GM19372 (cell line): ENCODE data around the gene CHKA.

Experiments used
- ATAC-seq: cut with Tn5 transposase; IDR thresholded peaks from one replicate; pipeline ENCODE4 v1.9.1; 2021; ENCODE audit warnings: mild to moderate bottlenecking, low read depth, moderate library complexity; ENCODE audit not compliant: unreplicated experiment

CHKA gene

DNA sequence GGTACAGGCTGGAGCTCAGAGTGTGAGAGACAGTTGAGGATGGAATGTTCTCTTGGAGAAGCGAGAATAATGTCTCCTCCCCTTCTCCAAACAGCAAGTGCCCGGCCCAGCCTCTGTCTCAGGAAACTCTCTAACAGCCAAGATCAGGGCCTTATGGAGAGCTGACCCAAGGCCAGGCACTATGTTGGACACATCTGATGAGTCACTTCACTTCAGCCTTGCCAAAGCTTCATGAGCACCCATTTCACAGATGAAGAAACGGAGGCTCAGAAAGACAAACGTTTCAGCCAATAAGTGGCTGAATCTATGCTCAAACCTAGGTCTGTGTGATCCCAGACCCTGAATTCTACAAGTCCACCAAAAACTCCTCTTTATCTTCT lies 22.1 kb upstream of the CHKA start:
- ATAC-seq = no peak

DNA sequence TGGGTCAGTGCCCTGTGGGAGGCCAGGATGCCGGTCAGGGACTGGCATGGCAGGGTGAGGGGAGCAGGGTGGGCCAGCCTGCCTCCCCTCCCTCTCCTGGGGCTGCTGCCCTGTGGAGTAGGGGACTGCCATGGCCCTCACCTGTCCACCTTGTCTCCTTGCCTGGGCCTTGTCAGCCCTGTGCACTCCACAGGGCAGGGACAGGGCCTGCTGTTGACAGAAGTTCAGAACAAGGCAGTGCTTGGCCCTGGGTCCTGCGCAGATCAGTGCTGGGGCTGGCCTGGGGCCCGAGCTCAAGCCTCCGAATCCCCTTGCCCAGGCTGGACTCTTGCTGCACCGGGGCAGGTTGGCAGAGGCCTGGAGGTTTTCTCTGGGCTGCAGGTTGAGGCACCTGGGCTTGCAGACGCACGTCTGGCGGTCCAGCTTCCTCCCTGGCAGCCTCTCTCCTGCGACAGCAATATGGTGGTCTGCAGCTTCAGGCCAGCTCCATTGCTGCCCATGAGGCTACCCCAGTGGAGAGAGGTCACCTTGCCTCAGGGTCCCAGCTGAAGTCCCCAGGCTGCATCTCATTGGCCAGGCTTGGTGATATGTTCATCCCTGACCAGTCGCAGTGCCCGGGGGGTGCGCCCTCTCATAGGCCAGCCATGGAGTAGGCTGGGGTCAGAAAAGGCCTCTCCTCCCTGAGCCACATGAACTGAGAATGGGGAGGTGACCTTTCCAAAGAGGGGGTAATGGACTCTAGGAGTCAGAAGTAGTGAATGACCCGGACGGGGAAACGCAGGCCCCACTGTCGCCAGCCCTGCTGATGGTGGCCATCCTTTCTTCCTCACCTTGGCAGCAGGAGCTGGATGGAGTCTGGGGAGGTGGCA lies 21.5 kb upstream of the CHKA start:
- ATAC-seq = no peak

DNA sequence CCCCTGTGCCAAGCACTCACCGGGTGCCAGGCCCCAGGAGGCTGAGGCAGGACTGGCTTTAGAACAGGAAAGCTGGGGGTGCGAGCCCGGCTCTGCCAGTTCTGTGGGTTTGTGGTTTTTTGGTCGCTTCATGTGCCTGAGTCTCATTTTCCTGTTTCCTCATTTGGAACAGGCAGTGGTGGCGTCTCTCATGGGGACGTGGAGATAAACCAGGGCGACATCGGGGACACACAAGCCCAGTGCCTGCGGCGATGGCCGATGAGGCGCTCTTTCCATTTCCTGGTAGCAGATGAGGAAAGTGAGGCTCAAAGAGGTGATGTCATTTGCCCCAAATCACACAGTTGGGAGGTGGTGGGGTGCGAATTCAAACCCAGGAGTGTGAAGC lies 20.8 kb upstream of the CHKA start:
- no peak for ATAC-seq

DNA sequence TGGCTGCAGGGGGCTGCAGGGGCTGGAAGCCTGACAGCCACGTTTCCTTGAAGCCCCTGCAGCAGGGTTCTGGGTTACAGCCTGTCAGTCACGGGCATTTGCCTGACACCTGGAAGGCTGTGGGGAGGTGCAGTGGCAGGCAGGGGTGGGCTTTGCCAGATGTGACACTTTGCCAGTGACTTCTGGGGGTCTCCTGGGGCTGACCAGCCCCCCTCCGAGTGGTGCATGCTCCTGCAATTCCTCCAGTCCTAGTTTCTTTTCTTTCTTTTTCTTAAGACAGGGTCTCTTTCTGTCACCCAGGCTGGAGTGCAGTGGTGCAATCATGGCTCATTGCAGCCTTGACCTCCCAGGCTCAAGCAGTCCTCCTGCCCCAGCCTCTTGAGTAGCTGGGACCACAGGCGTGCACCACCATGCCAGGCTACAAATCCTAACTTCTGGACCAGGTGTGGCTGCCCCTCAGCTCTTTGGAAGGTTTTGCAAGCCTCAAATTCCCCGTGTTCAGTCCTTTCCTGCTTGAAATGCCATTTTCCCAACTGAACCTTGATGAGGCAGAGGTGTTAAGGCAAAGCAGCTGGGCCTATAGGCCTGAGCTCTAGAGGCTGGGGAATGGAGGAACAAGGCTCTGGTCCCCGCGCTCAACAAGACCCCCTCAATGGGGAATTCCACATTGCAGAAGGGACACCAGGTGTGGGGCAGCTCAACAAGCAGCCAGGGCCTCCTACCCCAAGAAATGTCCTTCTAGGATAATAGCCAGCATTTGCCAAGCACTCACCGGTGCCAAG lies 20.2 kb upstream of the CHKA start:
- ATAC-seq = no peak

DNA sequence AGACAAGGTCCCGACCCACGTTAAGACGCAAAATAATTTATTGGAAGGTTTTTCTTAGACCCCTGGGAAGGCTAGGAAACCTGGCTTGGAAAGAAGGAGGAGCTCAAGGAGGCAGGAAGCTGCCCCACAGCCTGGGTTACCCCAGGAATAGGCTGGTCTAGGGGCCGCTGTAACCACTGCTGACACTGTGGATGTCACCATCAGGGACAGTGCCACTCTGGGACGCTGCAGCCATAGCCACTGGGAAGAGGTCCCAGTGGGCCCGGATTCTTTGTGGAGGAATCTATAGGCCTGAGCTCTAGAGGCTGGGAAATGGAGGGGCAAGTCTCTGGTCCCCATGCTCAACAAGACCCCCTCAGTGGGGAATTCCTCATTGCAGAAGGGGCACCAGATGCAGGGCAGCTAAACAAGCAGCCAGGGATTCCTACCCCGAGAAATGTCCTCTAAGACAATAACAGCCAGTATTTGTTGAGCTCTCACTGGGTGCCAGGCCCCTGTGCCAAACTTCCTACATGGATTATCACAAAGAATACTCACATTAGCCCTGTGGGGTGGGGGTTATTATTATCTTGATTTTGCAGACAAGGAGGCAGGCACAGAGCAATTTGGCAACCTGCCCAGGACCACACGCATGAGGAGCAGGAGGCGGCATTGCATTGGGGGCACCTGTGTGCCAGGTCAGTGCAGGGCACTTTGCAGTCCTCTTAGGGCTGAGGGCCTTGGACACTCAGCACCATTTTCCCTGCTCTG lies 19.5 kb upstream of the CHKA start:
- no peak for ATAC-seq

DNA sequence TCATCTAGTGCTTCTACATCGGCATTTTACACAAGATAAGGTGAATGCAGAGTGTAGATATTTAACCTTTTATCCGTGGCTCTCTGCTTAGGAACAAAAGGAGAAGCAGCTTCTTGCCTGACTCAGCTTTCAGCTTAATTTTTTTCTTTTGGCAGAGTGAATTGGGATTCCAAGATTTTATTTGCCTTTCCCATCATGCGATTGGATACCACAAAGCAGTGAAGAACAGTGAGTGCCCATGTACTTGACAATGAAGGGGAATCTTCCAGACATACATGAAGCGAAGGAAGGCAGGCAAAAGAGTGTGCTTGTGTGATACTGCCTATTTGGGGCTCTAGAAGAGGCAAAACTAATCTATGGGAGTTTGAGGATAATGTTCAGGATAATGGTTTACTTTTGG lies 17.0 kb upstream of the CHKA start:
- ATAC-seq = no peak

DNA sequence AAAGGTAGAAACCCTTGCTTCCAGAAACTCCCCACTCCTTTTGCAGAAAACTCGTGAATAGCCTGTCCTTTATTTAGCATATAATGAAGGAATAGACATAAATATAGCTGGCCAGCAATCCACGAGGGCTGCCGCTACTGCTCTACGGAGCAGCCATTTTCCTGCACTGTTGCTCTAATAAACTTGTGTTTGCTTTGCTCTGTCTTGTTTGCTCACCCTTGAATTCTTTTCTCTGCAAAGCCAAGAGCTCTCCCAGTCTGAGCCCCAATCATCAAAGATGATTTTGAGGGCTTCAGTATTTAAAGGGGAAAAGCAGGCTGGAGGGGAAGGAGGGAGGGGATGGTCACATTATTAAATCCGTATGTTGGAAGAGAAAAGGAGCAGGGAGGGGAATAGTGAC lies 16.6 kb upstream of the CHKA start:
- no peak for ATAC-seq

DNA sequence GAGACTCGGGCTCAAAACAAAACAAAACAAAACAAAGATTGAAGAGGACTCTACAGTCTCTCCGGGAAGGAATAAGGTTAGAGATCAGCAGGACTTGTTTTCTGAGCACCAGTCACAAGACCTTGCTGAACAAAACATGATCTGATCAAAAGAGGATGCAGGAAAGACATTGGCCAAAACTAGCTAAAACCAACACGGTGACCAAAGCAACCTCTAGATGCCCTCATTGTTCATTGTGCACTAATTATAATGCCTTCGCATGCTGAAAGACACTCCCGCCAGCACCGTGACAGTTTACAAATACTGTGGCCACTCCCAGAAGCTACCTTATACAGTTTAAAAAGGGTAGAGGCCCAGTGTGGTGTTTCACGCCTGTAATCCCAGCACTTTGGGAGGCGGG lies 15.7 kb upstream of the CHKA start:
- no peak for ATAC-seq

DNA sequence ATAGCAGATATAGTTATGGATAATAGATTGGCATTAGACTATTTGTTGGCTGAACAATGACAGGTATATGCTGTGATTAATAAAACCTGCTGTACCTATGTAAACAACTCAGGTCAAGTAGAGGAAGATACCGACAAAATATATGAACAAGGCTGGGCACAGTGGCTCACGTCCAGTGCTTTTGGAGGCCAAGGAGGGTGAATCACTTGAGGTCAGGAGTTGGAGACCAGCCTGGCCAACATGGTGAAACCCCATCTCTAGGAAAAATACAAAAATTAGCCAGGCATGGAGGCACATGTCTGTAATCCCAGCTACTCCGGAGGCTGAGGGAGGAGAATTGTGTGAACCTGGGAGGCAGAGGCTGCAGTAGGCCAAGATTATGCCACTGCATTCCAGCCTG lies 14.0 kb upstream of the CHKA start:
- no peak for ATAC-seq

DNA sequence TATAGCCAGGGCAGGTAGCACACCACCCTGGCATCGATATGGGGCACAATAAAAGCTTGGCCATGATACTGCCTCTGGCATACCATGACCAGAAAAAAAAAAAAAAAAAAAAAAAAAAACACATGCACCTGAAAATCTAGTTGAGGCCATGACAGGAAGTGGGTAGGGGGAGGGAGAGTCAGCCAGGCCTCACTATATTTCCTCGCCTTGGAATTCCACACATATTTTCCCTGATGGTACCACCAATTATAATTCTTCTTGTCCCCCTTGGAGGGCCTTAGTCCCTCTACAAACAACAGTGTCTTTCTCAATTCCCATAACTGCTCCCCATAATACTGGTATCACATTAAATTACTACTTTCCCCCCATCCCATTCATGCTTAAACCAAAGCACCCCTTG lies 12.6 kb upstream of the CHKA start:
- ATAC-seq = no peak

DNA sequence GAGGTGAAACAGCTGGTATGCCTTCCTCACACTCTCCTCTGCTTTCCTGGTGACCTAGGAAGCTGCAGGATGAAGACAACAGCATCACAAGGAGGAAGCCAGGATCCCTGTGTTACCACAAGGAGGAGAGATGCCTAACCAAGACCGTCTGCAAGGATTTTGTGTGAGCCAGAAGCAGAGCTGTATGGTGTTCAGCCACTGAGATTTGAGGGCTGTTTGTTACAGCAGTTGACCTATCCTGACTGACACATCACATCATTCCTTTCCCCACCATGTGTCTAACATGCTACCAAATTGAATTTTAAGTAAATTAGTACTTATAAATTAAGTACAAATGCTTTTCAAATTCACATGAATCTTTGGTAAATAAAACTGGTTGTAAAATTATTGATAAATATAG lies 8.9 kb upstream of the CHKA start:
- ATAC-seq = no peak

DNA sequence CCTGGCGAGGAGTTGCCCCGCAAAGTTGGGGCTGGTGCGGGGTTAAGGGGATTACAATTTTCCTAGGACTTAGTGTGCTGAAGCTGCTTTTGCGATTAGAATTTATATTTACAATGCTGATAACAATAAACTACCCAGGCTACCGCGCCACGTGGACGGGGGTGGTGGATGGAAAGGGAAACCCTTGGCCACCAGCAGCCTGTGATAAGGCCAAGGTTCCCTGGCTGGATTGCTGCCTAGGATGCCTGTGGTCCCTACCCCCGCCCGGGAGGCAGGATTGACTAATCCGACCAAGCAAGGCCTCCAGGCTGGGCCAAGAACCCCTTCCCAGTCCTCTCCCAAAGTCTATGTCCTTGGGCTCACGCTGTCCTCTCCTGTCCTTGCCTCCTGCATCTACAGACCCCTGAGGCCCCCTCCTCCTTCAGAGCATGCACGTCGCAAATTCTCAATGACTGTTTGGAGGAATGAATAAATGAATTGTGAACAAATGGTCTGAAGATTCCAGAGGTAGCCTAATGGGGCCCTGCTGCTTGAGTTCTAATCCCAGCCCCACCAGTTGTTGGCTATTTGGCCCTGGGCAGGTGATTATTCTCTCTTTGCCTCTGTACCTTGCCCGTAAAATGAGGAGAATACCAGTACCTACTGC lies 7.6 kb upstream of the CHKA start:
- ATAC-seq = no peak

DNA sequence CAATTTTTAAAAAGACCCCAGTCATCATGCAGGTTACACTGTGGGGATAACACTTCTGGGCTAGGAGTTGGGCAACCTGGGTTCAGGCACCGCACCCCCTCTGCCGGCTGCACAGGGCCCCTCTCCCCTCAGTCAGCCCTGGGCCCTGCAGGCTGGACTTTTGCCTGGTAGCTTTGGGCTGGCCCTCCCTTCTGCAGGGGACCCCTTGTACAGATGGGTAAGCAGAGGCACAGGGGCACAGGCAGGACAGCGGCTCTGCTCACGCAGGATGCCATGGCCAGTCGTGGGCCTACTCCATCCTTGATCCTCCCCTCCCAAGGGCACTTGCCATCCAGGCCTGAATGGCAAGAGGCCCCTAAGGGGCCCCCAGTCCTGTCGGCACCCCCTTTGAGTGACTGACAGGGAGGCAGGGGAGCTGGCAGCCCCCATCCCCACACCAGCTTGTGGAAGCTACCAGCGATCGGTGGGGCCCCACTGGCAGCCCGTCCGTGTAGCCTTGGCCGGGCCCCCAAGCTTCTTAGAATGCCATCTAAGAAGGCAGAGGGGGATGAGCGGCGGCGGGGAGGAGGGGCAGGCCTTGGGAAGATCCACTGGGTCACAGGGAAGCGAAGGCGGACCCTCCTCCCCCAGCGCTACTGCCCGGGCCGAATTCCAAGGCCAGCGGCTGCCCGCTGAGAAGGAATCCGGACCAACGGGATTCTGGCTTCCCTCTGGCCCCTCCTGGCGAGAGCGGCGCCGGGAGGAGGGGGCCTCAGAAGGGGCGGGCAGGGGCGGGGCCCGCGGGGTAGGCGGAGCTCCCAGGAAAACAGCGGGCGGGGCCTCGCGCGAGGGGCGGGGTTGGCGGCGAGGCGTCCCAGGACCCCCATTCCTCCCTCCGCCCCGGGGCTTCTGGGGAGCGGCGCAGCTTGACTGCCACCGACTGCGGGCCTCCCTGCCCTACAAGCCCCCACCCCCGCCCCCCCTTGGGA lies 6.8 kb upstream of the CHKA start:
- ATAC-seq = no peak

DNA sequence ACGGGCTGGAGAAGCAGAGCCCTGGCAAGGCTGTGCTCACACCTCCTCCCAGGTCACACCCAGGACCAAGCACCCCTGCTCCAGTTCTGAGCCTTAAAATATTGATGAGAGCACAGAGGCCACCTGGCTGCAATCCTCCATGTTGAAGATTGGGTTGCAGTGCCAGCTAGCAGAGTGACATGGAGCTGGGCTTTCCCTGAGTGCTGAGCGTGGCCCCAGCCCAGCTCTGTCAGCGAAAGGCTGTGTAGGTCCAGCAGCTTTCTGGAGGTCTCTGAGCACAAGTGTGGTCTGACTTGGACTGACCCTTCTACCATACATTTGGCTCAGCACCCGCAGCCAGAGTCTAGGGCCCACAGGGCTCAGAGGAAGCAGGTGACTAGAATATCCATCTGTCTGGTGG lies 4.0 kb upstream of the CHKA start:
- ATAC-seq = no peak

DNA sequence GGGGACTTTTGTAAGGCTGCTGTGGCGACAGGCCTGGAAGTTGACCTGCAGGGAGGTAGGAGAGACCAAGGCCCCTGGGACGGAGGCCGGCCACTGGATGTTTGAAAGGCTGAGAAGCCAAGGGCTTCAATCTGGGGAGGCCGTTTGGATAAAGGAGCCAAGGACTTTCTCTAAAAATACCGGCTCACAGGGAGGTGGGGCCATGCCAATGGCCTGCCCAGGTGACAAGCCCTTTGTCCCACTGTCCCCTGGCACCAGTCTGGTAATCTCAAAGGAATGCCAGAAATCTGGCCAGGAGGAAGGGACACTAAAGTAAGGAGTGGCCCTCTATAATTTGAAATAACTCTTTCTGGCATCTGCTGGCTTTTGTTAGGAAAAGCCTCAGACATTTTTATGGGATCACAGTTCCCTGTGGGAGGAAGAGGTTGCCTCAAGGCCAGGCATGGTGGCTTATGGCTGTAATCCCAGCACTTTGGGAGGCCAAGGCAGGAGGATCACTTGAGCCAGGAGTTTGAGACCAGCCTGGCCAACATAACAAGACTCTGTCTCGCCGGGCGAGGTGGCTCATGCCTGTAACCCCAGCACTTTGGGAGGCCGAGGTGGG lies 1.9 kb upstream of the CHKA start:
- no peak for ATAC-seq

DNA sequence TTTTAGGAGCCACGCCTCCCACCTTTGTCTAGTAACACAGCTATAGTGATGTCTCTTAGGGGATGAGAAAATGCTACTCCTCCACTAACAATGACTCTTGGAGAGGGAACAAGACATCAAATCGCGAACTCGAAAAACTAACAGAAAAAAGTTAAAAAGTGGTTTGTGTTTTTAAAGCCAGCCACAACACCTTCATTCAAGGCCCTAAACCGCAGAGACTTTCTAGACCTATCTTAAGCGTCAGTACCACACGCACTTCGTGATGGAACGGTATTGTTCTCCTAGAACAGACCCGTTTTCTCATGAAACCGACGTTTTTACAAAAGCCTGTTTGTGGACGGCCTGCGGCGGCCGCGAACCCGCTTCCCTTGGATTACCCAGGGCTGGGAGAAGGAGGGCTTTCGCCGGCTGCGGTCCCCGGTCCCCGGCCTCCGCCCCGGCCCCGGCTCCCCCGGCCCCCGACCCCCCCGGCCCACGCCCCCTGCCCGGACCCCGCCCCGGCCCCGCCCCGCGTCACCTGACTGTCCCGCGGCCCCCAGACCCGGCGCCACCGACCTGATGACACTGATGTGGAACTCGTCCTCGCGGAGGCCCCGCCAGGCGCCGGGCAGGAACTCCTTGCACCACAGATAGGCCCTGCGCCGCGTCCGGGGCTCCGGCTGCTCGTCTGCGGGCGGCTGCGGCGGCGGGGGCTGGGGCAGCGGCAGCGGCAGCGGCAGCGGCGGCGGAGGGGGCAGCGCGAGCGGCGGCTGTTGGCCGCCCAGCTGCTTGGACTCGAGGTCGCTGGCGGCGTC lies 718 bp downstream of the CHKA start:
- peak; percentile 18 for ATAC-seq

DNA sequence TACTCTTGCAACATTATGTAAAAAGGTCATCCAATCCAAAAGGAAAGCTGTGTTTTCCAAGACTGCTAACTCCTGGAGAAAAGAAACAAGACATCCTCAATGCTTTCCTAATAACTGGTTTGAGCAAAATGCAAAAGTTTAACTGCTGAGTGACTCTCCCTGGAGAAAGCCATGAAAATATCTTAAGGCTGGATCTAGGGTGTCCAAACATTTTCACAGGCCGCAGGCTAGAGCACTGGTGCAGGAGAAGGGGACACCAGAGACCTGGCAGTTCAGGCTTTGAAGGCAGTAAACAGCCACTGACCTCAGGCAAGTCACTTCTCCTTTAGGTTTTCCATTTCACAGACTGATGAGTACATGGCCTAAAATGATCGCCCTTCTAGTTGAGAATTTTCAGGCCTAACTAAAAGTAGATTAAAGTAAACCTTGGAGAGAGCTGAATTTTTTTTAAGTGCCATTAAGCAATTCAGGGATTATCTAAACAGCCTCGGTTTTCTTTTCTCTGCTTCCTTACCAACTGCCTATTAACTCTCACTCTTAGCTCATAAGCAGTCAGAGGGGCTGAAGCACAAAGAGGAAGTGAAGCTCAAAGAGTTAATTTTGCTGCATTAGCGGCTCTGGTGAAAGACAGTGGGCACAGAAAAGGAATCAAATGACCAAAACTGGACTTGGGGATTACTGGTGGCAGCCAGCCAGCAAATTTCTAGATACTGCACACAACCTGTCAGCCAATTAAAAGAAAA lies 2.3 kb downstream of the CHKA start:
- ATAC-seq = no peak
